GM12892 (cell line): Measurements from ENCODE around the gene HCCS.

ENCODE experiments used
- POLR2A ChIP-seq: IDR thresholded peaks from 2 replicates; pipeline ENCODE4 v1.6.1; 2011; ENCODE audit warnings: low read depth, low read length, control low read depth
- TAF1 ChIP-seq: IDR thresholded peaks from 2 replicates; pipeline ENCODE4 v1.6.1; 2011; ENCODE audit warnings: low read depth, mild to moderate bottlenecking, control low read depth, low read length, borderline replicate concordance

GRCh38 chrX:11148401-11148800 lies 37.3 kb downstream of the HCCS start:
- TF ChIP-seq POLR2A (no peak), TAF1 (no peak)
